Activated naive CD8-positive, alpha-beta T cell treated with anti-CD3 and anti-CD28 coated beads, Interleukin-2, amount 50 U/mL, for 16 hours (primary cell): ENCODE measurements around the gene TMEM258.

Experiments used
- DNase-seq: peaks from one replicate; pipeline ENCODE4 v3.0.0-alpha.2; 2020; ENCODE audit warnings: low read depth, low spot score

The TMEM258 gene

DNA sequence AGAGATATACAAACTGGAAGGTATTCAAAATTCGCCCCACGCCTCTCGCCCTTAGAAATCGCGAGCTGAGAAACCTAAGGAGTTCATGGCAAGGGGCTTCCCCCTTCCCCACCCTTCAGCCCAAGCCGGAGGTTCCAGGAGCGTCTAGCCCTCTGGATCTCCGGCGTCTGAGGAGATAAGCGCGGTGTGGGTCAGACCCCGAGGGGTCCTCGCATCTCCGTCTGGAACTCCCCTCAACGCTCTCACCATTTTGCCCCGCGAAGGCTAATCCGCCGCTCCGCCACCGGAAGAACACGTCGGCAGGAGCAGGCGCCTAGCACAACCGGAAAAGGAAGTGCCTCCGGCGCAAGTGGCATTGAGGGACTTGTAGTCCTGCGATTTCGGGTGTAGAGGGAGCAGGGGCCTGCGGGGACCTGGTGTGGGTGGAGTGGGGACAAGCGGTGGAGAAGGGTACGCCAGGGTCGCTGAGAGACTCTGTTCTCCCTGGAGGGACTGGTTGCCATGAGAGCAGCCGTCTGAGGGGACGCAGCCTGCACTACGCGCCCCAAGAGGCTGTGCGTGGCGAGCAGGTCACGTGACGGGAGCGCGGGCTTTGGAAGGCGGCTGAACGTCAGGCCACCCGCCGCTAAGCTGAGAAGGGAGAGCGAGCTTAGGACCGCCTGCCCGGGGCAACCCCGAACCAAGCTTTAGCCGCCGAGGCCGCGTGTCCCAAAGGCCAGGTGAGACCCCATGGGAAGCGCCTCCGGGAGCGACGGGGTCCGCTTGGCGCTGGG lies at the start of gene TMEM258, which contains the start of gene FEN1:
TSS of gene TMEM258 (minus strand) at position 290 of the 773 bp plus-strand sequence. CDS start at position 249, 41 bp downstream.
TSS of gene FEN1 (plus strand) at position 602 of the 773 bp plus-strand sequence. CDS start 2,451 bp downstream, outside the sequence.
- DNase-seq: peak; percentile 67

DNA sequence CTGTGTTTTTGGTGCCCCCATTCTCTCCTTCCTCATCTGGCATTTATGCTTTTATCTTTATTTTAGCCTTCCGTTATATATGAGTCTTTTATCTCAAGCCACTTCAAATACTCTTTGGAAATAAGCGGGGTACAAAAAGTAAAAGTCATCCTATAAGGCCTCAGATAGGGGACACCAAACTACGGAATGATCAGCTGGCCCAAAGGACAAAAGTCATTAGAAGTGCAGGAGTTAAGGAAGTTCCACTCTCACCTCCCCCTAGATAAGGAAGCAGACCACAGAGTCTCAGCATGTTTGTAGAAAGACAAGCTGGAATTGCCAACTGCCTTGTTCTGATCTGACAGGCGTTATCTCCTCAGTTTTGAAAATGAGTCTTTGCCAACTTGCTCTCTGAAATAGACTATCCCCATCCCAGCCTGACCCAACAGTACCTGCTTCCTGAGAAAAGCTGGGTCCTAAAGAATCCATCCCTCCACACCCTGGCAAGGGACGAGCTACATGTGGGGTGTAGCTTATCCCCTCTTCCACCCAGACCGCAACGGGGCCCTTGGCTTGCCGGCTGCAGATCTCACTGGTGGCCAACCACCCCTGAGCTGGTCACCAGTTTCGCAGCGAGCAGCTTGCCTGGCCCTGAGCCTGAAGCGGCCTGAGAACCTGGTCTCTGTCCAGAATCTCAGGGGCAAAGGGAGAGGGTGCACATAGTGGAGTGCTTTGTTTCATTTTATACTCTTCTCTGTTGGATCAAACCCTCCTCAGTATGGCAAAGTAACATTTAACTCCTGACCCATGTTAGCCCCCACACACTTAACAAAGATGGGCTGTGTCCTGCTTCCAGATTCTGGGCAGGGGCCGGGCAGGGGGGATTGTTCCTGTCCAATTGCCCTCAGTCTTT lies 49.5 kb upstream of the TMEM258 start:
- DNase-seq: no peak

DNA sequence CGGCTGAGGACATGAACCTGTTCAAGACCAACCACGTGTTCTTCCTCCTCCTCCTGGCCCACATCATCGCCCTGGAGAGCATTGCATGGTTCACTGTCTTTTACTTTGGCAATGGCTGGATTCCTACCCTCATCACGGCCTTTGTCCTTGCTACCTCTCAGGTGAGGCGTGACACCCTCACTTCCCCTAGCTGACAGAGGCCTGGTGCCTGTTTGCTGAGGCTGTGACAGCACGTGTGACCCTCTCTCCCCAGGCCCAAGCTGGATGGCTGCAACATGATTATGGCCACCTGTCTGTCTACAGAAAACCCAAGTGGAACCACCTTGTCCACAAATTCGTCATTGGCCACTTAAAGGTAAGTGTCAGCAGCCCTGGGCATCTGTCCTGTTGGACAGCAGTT lies 48.0 kb upstream of the TMEM258 start:
- no peak for DNase-seq

DNA sequence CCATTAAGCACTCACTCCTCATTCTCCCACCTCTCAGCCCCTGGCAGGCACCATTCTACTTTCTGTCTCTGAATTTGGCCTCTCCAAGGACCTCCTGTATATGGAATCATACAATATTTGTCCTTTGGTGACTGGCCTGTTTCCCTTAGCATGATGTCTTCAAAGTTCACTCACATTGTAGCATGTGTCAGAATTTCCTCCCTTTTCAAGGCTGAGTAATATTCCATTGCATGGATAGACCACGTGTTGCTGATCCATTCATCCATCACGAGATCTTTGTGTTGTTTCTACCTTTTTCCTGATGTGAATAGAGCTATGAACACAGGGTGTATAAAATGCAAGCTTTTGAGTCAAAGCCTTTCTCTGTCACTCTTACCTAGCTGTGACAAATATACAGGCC lies 47.3 kb upstream of the TMEM258 start:
- no peak for DNase-seq

DNA sequence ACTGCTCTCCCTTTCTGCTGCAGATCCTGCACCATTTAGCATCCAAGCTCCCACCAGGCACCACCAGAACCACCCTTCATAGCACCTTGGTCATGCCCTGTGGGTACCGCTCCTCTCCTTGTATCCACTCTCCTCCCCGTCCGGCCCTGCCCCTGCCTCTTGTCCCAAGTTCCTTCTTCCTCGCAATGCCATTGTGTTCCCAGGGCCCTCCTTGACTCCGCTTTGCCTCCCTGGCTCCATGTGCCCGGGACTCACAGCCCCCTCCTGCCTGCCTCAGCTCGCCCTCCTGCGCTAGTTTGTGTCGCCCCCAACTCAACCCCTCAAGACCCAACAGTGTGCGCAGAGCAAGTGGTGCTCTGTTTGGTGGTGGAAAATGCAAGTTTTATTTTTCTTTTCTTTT lies 46.5 kb upstream of the TMEM258 start:
- no peak for DNase-seq

DNA sequence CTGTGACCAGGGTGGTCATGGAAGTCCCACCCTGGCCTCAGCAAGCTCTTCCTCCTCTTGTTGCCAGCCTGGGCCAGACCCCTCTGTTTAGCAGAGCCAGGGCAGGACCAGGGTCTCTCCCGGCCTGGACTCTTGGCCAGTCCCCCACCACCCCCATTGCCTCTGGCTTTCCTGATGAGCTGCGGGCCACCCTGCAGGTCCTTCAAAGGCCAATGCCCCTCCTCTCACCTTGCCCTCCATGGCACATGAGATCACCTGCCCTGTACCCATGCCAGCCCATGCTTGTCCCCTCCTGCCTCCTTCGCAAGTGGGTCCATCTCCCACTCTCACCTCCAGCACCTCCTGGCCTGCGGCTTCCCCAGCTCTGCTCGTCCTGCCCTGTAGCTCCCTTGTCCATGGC lies 46.1 kb upstream of the TMEM258 start:
- no peak for DNase-seq

DNA sequence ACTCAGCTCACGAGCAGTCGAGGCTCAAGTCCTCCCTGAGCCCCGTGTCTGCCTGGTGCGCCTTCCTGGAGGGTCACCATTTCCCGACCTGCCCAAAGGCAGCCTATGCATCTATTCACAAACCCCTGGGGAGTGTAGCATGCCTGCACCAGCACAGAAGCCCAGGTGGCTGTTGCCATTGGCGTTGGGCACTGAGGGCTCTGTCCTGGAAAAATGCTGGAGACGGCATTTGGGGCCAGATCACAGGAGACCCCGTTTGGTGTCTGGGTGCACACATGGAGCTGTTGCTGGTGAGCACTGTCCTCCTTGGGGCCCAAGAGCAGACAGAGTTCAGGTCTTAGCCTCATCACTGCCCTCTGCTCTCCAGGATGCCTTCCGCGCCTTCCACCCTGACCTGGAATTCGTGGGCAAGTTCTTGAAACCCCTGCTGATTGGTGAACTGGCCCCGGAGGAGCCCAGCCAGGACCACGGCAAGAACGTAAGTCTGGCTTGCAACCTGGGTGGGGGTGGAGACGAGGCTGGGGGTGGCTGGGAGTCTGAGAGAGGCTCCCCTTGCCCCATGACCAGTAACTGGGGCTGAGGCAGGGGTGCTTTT lies 45.1 kb upstream of the TMEM258 start:
- no peak for DNase-seq

DNA sequence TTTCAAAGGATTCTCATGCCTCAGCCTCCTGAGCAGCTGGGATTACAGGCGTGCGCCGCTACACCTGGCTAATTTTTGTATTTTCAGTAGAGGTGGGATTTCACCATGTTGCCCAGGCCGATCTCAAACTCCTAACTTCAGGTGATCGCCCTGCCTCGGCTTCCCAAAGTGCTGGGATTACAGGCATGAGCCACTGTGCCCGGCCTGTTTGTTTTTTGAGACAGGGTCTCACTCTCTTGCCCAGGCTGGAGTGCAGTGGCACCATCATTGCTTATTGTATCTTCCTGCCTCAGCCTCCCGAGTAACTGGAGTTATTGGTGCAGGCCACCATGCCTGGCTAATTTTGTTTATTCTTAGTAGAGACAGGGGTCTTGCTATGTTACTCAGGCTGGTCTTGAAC lies 43.8 kb upstream of the TMEM258 start:
- DNase-seq: no peak

DNA sequence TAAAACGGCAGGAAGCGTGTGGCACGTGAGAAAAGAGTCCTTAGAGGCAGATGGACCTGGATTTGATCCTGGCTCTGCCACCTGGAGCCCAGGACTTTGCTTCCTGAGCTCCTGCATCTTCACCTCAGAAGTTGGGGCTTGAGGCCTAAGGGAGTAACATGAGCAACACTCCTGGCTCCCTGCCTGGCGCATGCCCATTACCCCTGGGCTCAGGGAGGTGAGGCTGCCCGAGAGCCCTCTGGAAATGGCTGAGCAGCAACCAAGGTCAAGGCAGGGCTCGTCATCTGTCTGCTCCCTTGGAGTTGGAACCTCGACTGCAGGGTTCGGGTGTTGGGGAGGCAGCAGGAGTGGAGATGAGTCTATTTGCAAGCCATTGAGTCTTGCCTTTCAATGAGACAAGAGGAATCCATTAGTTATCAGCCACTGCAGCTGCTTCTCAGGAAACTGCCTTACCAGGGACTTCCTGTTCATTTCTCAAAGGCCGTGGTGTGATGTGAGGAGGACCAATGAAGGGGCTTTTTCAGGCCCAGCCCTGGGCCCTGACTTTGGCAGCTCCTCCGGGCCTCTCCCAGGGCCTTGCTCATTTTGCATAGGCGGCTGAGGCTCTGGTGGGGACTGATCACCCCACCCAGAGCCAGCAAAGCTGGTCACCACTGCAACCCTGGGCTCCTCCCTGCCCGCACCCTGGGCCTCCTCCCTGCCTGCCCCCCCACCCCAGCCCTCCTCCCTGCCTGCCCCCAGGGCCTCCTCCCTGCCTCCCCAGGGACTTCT lies 42.1 kb upstream of the TMEM258 start:
- DNase-seq: no peak

DNA sequence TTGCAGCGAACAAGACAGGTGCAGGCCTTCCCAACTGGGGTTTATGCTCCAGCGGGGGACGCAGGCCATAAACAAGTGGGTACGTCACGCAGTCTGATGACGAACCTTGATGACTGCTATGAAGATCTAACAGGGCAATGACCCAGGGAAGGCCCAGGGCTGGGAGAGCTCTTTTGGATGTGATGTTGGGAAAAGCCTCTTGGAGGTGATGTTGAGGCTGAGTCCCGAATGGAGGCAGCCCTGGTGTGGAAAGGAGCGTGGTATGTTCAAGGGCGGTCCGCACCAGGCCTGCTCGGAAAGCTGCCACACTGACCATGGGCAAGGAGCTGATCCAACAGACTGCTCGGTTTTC lies 41.5 kb upstream of the TMEM258 start:
- no peak for DNase-seq

DNA sequence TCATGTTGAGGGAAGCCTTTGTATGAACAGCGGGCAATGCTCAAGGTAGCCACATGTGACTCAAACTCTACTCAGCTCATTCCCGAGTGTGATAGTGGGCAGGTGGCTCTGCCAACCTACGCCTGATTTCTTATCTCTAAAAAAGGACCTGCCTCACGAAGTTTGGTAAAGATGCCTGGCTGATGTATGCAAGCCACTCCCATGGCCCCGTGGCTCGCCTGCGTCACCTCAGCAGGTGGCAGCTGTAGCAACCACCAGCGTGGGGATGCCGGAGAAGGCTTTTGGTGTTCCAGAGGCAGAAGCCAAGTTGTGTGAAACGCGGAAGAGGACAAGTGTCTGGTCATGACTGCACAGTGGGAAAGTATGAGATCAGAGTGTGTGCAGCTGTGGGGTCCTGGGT lies 41.1 kb upstream of the TMEM258 start:
- no peak for DNase-seq

DNA sequence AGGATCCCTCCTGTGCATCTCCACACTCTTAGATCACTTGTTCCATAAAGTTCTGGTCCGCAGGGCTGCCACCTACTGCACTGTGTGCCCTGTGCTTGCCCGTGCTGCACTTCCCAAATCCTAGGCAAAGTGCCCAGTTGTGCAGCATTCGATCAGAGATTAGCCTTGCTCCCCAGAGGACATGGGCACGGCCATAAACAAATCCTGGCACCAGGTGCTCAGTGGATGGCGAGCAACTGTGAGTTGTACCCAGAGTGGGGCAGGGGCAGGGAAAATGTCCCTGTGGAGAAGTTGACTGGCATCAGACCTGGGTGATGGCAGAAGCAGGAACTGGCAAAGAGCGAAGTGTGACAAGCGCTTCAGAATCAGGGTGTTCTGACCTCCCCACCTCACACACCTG lies 40.4 kb upstream of the TMEM258 start:
- DNase-seq: no peak

DNA sequence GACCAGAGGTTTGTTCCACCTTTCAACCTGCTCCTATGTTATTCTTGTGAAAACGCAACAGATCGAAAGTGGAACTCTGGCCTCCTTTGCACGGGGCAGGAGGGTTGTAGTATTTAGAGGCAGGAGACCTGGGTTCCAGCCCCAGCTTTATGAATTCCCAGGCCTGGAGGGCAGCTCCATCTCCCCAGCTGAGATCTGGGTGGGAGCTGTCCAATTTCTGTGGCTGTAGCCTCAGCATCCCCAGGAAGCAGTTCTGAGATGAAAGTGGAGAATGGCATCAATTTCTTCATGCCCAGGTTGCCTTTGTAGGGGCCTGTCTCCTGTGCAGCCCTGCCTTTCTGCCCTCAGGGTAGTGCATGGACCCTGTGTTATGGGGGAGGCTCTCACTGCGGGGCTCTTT lies 39.8 kb upstream of the TMEM258 start:
- DNase-seq: no peak

DNA sequence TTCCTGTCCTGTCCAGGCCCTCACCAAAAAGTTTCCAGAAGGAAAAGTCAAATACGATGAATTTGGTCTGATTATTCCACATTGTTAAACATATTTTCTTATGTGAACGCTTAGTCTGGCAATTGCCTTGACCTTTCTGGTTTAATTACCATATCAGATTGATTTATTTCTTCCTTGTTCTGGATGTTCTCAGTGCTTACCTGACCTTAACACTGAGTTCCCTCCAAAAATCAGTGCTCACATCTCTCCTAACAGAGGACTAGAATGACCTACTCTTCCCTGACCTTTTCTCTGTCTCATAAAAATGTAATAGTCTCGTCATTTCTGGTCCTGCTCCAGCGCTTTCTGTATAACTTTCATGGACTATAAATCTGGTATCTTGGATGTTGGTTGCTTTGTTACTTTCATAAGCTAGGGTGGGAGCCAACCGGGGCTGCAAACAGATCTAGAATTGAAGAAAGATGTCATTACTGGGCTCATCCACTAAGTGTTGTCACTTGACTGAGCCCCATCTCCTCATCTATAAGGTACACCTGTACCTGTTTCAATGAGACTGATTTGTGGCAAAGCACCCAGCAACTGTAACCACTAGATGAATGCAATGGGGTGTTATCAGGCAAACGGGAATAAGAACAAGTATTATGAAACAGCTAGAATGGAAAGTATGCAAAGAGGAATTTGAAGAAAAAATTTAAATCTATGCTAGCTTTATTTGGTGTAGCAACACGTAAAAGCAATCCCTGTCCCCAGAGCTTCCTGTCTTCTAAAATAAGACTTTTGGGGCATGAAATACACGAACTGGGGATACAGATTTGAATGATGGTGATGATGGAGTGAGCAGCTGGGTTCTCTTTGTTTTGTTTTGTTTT lies 38.1 kb upstream of the TMEM258 start:
- DNase-seq: no peak

DNA sequence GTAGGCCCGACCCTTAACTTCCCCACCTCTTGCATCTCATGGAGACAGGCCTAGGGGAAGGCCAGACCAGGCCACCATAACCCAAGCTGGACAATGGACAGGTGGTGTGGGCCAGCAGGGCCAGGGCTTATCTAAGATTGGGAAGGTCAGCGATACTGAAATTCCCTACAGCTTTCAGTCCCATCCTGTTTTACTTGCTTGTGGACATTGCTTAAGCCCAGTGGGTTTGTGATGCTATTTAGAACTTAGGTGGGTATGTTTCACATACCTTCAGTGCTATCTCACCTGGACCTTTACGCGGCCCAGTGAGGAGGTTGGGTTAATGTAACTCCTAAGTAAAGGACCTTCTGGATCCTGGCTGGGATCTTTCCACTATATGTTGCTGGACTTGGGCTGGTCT lies 37.4 kb upstream of the TMEM258 start:
- no peak for DNase-seq

DNA sequence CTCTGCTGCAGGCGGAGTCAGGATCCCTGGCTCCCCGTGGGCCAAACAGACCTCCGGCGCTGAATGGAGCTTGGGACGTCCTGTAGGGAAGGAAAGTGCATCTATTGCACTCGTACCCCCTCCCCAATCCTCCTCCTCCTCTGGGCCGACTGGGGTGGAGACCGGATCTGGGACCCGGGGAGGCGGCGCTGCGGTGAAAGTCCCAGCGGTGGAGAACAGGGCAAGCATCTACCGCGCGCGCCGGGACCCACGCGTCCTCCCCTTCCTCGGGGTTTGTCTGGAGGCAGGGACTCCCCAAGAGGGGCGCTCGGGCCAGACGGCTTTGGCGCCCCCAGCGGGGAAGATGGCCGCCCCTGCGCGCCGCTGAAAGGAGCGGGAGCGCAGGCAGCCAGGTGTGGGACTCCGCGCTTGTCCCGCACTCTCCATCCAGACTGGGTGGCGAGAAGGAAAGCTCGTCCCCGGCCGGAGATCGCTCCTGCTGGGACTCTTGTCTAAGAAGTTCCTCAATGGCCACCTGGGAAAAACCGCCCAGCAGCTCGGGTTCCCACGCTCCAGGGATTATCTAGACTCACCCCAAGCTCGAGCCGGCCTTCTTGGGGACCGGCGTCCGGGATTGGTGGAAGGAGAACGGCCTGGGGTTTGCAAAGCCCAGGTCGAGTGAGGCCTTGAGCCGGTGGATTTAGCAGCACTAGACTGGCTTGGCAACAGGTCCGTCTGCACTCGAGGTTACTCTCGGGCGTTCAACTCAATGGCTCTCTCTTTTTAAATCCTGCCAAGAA lies 36.4 kb upstream of the TMEM258 start:
- DNase-seq: no peak

DNA sequence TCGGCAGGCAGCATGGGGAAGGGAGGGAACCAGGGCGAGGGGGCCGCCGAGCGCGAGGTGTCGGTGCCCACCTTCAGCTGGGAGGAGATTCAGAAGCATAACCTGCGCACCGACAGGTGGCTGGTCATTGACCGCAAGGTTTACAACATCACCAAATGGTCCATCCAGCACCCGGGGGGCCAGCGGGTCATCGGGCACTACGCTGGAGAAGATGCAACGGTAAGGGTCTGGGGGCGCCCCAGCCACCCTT lies 35.9 kb upstream of the TMEM258 start:
- DNase-seq: no peak

DNA sequence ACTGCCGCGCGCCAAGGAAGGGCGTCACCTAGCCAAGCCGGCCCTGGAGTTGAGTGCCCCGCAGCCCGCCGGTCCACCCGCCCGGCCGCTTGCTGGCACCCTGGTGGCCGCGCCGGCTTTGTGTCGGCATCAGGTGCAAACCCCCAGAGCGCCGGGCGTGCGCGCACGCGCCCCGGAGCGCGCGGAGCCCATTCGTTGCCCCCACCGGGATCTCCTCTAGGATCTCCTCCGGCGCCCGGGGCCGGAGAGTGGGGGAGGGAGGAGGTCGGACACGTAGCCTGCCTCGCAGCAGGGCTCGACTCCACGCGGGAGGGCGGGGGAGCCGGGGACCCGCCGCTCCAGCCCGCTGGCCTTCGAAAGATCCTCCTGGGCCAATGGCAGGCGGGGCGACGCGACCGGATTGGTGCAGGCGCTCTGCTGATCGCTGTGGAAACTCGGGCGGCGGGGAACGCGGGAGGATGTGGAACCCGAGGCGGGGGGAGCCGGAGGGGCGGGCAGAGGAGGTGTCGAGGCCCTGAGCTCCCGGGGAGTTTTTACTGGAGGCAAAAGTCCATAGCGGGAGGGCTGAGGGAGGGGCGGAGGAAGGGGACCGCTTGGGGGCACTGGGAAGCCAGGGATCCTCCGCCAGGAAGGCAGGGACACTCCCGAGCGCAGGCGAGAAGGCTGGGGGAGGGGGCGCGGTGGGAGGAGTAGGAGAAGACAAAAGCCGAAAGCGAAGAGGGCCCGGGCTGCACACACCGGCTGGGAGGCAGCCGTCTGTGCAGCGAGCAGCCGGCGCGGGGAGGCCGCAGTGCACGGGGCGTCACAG lies 35.4 kb upstream of the TMEM258 start, which contains the start of gene FADS2:
TSS of gene FADS2 (plus strand) at position 730 of the 808 bp plus-strand sequence. CDS start 91 bp downstream, outside the sequence.
- no peak for DNase-seq

DNA sequence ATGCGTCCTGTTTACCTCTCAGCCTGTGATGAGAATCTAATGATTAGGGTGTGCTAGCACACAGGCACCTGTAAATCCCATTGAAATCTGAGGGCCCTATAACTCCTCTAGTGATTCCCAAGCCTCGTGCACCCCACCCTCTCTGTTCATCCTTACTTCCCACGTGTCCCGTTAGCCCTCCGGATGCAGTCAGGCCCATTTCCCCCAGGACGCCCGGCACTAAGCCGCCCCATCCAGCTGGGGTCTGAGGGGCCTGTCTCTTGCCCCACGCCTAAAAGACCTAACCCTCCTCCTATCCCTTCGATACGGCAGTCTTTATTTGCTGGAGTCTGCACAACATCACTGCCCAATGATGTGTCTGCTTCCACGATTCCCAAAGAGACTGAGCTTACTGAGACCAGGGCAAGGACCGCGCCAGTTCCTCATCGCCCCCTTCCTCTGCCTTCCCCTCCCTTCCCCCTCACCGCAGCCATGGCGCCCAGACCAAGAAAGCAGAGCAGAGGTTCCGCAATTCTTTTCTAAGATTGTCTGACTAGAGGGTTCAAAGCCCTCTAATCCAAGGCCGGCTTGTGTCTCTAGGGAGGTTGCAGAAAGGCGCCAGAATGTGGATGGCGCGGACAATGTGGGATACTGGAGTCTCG lies 34.7 kb upstream of the TMEM258 start:
- no peak for DNase-seq
